Vagina (tissue), 2 donors: Measurements from ENCODE around the gene EPB41. TPM values are rescaled to one million over a fixed set of nuclear protein-coding genes. Genes with fewer than 3 reads are reported as not detected.

Source experiments
- DNase-seq, 2 donors: peaks; one replicate each; pipeline ENCODE4 v3.0.0-alpha.2; 2017; ENCODE audit errors: extremely low spot score in 2 of 2
- H3K27ac ChIP-seq: fragments of 200-600 bp; sonication (generic); one replicate; pipeline ENCODE4 v1.5.1; 2019
- H3K27me3 ChIP-seq: fragments of 200-600 bp; sonication (generic); one replicate; pipeline ENCODE4 v1.5.1; 2019
- H3K36me3 ChIP-seq, 2 donors: fragments of 200-600 bp; sonication (generic); one replicate each; pipeline ENCODE4 v1.5.1; 2017 to 2019
- H3K4me1 ChIP-seq: fragments of 200-600 bp; sonication (generic); one replicate; pipeline ENCODE4 v1.5.1; 2019
- H3K4me3 ChIP-seq, 2 donors: fragments of 200-600 bp; sonication (generic); 1 replicate in 1 of 2; 2 replicates in 1 of 2; pipeline ENCODE4 v1.5.1; 2016 to 2019
- H3K9me3 ChIP-seq: fragments of 200-600 bp; sonication (generic); one replicate; pipeline ENCODE4 v1.5.1; 2019
- CTCF ChIP-seq, 3 experiments: fragments of 450-650 bp in 2 of 3; fragments of 200-600 bp in 1 of 3; sonication (generic) in 1 of 3; IDR thresholded peaks; one replicate each; pipeline ENCODE4 v1.5.1; 2017 to 2019; ENCODE audit warnings: antibody characterized with exemption in 3 of 3, mild to moderate bottlenecking in 2 of 3, moderate library complexity in 2 of 3
- POLR2A ChIP-seq, 2 donors: fragments of 450-650 bp; IDR thresholded peaks; one replicate each; pipeline ENCODE4 v1.6.1; 2017; ENCODE audit warnings: antibody characterized with exemption in 2 of 2, mild to moderate bottlenecking in 2 of 2, moderate library complexity in 2 of 2
- POLR2AphosphoS5 ChIP-seq, 2 donors: sonication (generic); formaldehyde crosslinking; IDR thresholded peaks; one replicate each; pipeline ENCODE4 v1.9.0; 2017; ENCODE audit warnings: antibody characterized with exemption in 2 of 2, mild to moderate bottlenecking in 2 of 2, low read depth in 1 of 2; ENCODE audit not compliant: insufficient read depth in 1 of 2
- intact Hi-C: fragments of 100-400 bp; cut with DNase I; formaldehyde crosslinking; loops from one replicate; pipeline ENCODE4 v1.15.1; 2023
- total RNA-seq: library from RNA; depleted of rRNA; stranded (reverse); fragments of >200 nt; gene quantifications from one replicate; pipeline ENCODE4 v1.2.3, GENCODE V29; 2016

The EPB41 gene
- total RNA-seq, 1 donor from 2014 or later, result 39.8 TPM

GRCh38 chr1:28886731-28887418 is 27.5 kb upstream of the EPB41 start:
- TF ChIP-seq CTCF (IDR thresholded peaks at IDR 0.05), result peak in 1 of 3 experiments; percentile 9
- TF ChIP-seq POLR2AphosphoS5 (IDR thresholded peaks at IDR 0.05; ENCODE audit: insufficient read depth in 1 of 2, low read depth in 1 of 2), result peak; percentile 47 to 84
- TF ChIP-seq POLR2A (IDR thresholded peaks at IDR 0.05), result peak in 1 of 2 donors; percentile 23
- no peak for DNase-seq
- H3K27ac ChIP-seq, result peak overlapping the region; percentile 79
- H3K4me3 ChIP-seq, result peak overlapping the region; percentile 60 to 96
- no peaks in the 10 kb centered on the region for H3K9me3 ChIP-seq
- H3K4me1 ChIP-seq, result peaks cover 49% of the 10 kb centered on the region
- no peaks in the 10 kb centered on the region for H3K36me3 ChIP-seq
- H3K27me3 ChIP-seq, result no peaks in the 10 kb centered on the region
- intact Hi-C loops, result loop anchor here (5.0 to 10.0 kb wide), 2 partner anchors 238 to 295 kb away; partner anchors contain the start of genes SRSF4 and TMEM200B

GRCh38 chr1:28887419-28887834 is 26.9 kb upstream of the EPB41 start:
- intact Hi-C loops, result loop anchor here (5.0 to 10.0 kb wide), 2 partner anchors 237 to 295 kb away; partner anchors contain the start of genes SRSF4 and TMEM200B
- H3K36me3 ChIP-seq, result no peaks in the 10 kb centered on the region
- no peaks in the 10 kb centered on the region for H3K27me3 ChIP-seq
- TF ChIP-seq POLR2A (IDR thresholded peaks at IDR 0.05) (no peak), CTCF (IDR thresholded peaks at IDR 0.05) (no peak), POLR2AphosphoS5 (IDR thresholded peaks at IDR 0.05; ENCODE audit: insufficient read depth in 1 of 2, low read depth in 1 of 2) (no peak)
- H3K27ac ChIP-seq, result peak overlapping the region; percentile 79
- H3K4me3 ChIP-seq, result peak overlapping the region; percentile 60 to 96
- DNase-seq, result no peak
- no peaks in the 10 kb centered on the region for H3K9me3 ChIP-seq
- peaks cover 44% of the 10 kb centered on the region for H3K4me1 ChIP-seq

- TF ChIP-seq POLR2AphosphoS5 (IDR thresholded peaks at IDR 0.05; ENCODE audit: insufficient read depth in 1 of 2, low read depth in 1 of 2), result peak in 1 of 2 donors; percentile 9
- no peak for TF ChIP-seq POLR2A (IDR thresholded peaks at IDR 0.05)
- TF ChIP-seq CTCF (IDR thresholded peaks at IDR 0.05), result no peak
- DNase-seq, result no peak
- Histone ChIP-seq H3K4me1 (peaks cover 43% of the 10 kb centered on the region), H3K27me3 (no peaks in the 10 kb centered on the region), H3K36me3 (no peaks in the 10 kb centered on the region), H3K4me3 (peak overlapping the region; percentile 60 to 96), H3K27ac (peak overlapping the region; percentile 79), H3K9me3 (no peaks in the 10 kb centered on the region)
- intact Hi-C loops, result loop anchor here (5.0 to 10.0 kb wide), 2 partner anchors 237 to 294 kb away; partner anchors contain the start of genes SRSF4 and TMEM200B
These were observed 26.3 kb upstream of the EPB41 start for GRCh38 chr1:28887835-28888682.

- Histone ChIP-seq H3K36me3 (no peaks in the 10 kb centered on the region), H3K27ac (no peak overlapping the region), H3K4me1 (peaks cover 43% of the 10 kb centered on the region), H3K4me3 (no peak overlapping the region), H3K9me3 (no peaks in the 10 kb centered on the region), H3K27me3 (no peaks in the 10 kb centered on the region)
- intact Hi-C loops, result loop anchor here (5.0 to 10.0 kb wide), 2 partner anchors 236 to 293 kb away; partner anchors contain the start of genes SRSF4 and TMEM200B
- DNase-seq, result no peak
- no peak for TF ChIP-seq POLR2AphosphoS5 (IDR thresholded peaks at IDR 0.05; ENCODE audit: insufficient read depth in 1 of 2, low read depth in 1 of 2)
- TF ChIP-seq POLR2A (IDR thresholded peaks at IDR 0.05), result no peak
- no peak for TF ChIP-seq CTCF (IDR thresholded peaks at IDR 0.05)
These were observed 25.5 kb upstream of the EPB41 start for GRCh38 chr1:28888915-28889314.
